SU-DHL-6 (cell line): Measurements from ENCODE around the gene CLEC16A.

Experiments used
- H2AFZ ChIP-seq: fragments of 200-600 bp; sonication (generic); 2 replicates; pipeline ENCODE4 v1.6.1; 2014; ENCODE audit warnings: low read depth, mild to moderate bottlenecking, moderate library complexity, mixed read lengths, antibody characterized with exemption, low read length; ENCODE audit not compliant: severe bottlenecking
- H3F3A ChIP-seq: fragments of 200-600 bp; shearing (Covaris generic); 2 replicates; pipeline ENCODE4 v1.6.0; 2016; ENCODE audit warnings: antibody characterized with exemption, mild to moderate bottlenecking; ENCODE audit not compliant: insufficient read depth
- H3K27ac ChIP-seq: fragments of 200-600 bp; sonication (generic); 2 replicates; pipeline ENCODE4 v1.5.1; 2016; ENCODE audit warnings: low read depth, mild to moderate bottlenecking, low read length, moderate library complexity, mixed read lengths
- H3K27me3 ChIP-seq: fragments of 200-600 bp; sonication (generic), shearing (Covaris generic); 2 replicates; pipeline ENCODE4 v1.6.0; 2014; ENCODE audit warnings: mild to moderate bottlenecking, low read length
- H3K36me3 ChIP-seq: fragments of 200-600 bp; sonication (generic); 2 replicates; pipeline ENCODE4 v1.6.1; 2014; ENCODE audit warnings: mild to moderate bottlenecking, low read length, mixed read lengths
- H3K4me2 ChIP-seq: fragments of 300-600, 200-600 bp; shearing (Covaris generic), sonication (generic); 2 replicates; pipeline ENCODE4 v1.6.0; 2014; ENCODE audit warnings: low read length, low read depth, mild to moderate bottlenecking; ENCODE audit not compliant: poor library complexity, severe bottlenecking
- H3K4me3 ChIP-seq: fragments of 200-600 bp; sonication (generic); 2 replicates; pipeline ENCODE4 v1.5.1; 2014; ENCODE audit warnings: antibody characterized with exemption, low read length, mild to moderate bottlenecking, mixed read lengths; ENCODE audit not compliant: insufficient read depth, poor library complexity, severe bottlenecking
- H3K79me2 ChIP-seq: fragments of 200-600 bp; sonication (generic); 2 replicates; pipeline ENCODE4 v1.6.1; 2014; ENCODE audit warnings: mild to moderate bottlenecking, low read length, moderate library complexity; ENCODE audit not compliant: insufficient read depth
- H3K9ac ChIP-seq: fragments of 200-600 bp; sonication (generic); 2 replicates; pipeline ENCODE4 v1.7.0; 2014; ENCODE audit warnings: mild to moderate bottlenecking, low read length
- H3K9me2 ChIP-seq: fragments of 200-600 bp; sonication (generic); replicated peaks from 2 replicates; pipeline ENCODE4 v1.6.1; 2014; ENCODE audit warnings: low read length; ENCODE audit not compliant: insufficient read depth
- H3K9me3 ChIP-seq: fragments of 200-600 bp; sonication (generic); 2 replicates; pipeline ENCODE4 v1.6.1; 2014; ENCODE audit warnings: low read length, mixed read lengths; ENCODE audit not compliant: insufficient read depth
- H4K20me1 ChIP-seq: fragments of 200-600 bp; sonication (generic); 2 replicates; pipeline ENCODE4 v1.6.1; 2014; ENCODE audit warnings: low read depth, mild to moderate bottlenecking, antibody characterized with exemption, low read length, moderate library complexity, mixed read lengths
- CTCF ChIP-seq: fragments of 200-600 bp; sonication (generic); IDR thresholded peaks from one replicate; pipeline ENCODE4 v1.5.1; 2017; ENCODE audit warnings: antibody characterized with exemption, mild to moderate bottlenecking, low read length, moderate library complexity; ENCODE audit not compliant: insufficient read depth, poor library complexity, severe bottlenecking
- EZH2phosphoT487 ChIP-seq: fragments of 200-600 bp; sonication (generic), shearing (Covaris generic); conservative IDR thresholded peaks from 2 replicates; pipeline ENCODE4 v1.6.1; 2018; ENCODE audit warnings: mild to moderate bottlenecking, antibody characterized with exemption, low read length, moderate library complexity, mixed read lengths

Gene CLEC16A

GRCh38 chr16:11151156-11151884, 207.0 kb downstream of the CLEC16A start:
- H3K27me3 ChIP-seq: no peaks in the 10 kb centered on the region
- no peaks in the 10 kb centered on the region for H3K79me2 ChIP-seq
- H3K9me3 ChIP-seq: no peaks in the 10 kb centered on the region
- H3K27ac ChIP-seq: no peak overlapping the region
- H4K20me1 ChIP-seq: no peaks in the 10 kb centered on the region
- no peak overlapping the region for H3K4me2 ChIP-seq
- no peak overlapping the region for H3K4me3 ChIP-seq
- TF ChIP-seq CTCF (no peak), EZH2phosphoT487 (no peak)
- no peaks in the 10 kb centered on the region for H3K9me2 ChIP-seq
- H3F3A ChIP-seq: no peaks in the 10 kb centered on the region
- no peak overlapping the region for H3K9ac ChIP-seq
- H2AFZ ChIP-seq: no peak overlapping the region
- no peaks in the 10 kb centered on the region for H3K36me3 ChIP-seq

GRCh38 chr16:11151885-11152629, 207.7 kb downstream of the CLEC16A start:
- no peak overlapping the region for H3K4me3 ChIP-seq
- H3K9me2 ChIP-seq: no peaks in the 10 kb centered on the region
- H3K36me3 ChIP-seq: no peaks in the 10 kb centered on the region
- H3K9ac ChIP-seq: no peak overlapping the region
- H3F3A ChIP-seq: no peaks in the 10 kb centered on the region
- H3K27me3 ChIP-seq: no peaks in the 10 kb centered on the region
- H3K27ac ChIP-seq: no peak overlapping the region
- no peaks in the 10 kb centered on the region for H4K20me1 ChIP-seq
- no peak overlapping the region for H3K4me2 ChIP-seq
- no peaks in the 10 kb centered on the region for H3K9me3 ChIP-seq
- no peaks in the 10 kb centered on the region for H3K79me2 ChIP-seq
- no peak overlapping the region for H2AFZ ChIP-seq
- TF ChIP-seq EZH2phosphoT487: no peak
- TF ChIP-seq CTCF: no peak

GRCh38 chr16:11152677-11153331, 208.4 kb downstream of the CLEC16A start:
- Histone ChIP-seq H3K9ac (no peak overlapping the region), H3K79me2 (no peaks in the 10 kb centered on the region), H3K36me3 (no peaks in the 10 kb centered on the region), H3K9me2 (no peaks in the 10 kb centered on the region), H3K27me3 (no peaks in the 10 kb centered on the region), H4K20me1 (no peaks in the 10 kb centered on the region), H3K9me3 (no peaks in the 10 kb centered on the region), H3K27ac (no peak overlapping the region), H3K4me3 (no peak overlapping the region), H2AFZ (no peak overlapping the region), H3K4me2 (no peak overlapping the region), H3F3A (no peaks in the 10 kb centered on the region)
- TF ChIP-seq EZH2phosphoT487: no peak
- TF ChIP-seq CTCF: no peak
